Middle frontal gyrus (tissue), 1 donor: ENCODE data around the gene MACROD1.
A peak's percentile ranks its signal among the peaks of the same experiment; 100 is the strongest.

ENCODE experiments used
- DNase-seq: peaks from one replicate; pipeline ENCODE4 v3.0.0-alpha.2; 2015; ENCODE audit warnings: low spot score; ENCODE audit errors: extremely low spot score

The MACROD1 gene

DNA sequence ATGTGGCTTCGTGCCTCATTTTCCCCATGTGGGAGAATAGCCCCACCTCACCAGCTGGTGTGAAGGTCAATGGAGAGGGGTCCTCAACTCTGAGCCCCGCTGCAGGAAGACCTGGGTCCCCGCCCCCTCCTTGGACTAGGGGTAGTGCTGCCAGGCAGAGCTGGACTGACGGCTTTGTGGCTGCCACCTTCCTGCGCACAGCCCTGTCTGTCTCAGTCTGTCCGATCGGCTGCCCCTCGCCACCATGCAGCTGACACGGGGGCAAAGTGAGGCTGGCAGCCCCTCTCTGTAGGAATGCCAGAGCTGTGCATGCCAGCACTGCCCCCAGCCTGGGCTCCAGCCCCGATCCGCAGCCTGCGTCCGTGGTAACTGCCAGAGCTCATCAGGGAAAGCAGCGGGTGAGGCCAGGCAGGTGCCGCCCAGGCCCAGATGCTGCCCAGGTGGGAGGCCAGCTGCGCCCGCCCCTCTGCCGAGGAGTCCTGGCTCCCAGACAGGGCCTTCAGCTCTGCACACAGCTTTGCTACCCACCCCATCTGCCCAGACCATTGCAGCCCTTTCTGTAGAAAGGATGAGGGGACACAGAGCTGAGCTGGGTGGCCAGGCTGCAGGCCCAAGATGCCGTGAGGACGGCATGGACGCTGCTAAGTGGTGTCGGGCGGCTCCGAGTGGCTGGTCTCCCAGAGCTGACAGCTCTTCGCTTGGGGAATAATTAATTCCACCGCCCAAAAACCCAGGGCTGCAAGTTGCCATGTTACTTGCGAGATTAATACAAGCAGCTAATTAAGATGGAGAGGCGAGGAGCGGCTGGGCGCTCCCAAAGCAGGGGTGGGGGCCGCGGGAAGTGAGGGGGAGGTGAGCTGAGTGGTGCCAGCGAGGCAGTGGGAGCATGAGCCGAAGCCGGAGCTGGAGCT, 149.7 kb downstream of the MACROD1 start:
- DNase-seq = no peak

DNA sequence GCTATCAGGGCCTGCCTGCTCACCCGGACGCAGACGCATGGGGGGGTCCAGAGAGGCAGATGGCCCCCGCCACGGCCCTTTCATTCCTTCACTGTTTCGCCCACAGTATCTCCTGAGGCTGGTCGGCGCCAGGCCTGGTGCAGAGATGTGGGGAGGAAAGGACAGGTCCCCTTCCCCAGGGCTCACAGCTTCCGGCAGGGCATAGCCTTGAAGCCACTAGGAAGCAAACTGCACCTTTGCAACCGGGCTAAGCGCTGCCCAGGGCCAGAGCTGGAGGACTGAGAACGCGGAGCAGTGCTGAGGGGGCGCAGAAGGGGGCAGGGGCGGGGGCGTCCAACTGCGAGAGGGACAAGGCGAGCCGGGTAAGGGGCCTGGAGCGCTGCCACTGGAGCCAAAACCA, 150.4 kb downstream of the MACROD1 start:
- no peak for DNase-seq

DNA sequence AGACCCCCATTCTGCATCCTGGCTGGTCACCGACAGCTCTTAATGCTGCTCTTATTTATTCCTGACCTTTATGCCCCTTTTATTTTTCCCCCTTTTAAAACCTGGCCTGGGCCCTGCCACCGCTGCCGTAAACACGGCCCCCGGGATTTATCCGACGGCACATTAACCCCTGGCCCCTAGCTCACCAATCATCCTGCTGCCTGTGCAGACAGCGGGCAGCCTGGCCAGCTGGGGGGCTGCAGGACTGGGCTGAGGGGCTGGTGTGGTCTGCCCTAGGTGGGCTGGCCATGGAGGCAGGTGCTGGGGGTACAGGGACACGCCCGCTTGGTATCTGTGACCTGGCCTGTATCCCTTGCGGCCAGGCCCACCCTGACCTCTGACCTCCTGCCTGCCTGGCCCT, 151.6 kb downstream of the MACROD1 start:
- DNase-seq = no peak

DNA sequence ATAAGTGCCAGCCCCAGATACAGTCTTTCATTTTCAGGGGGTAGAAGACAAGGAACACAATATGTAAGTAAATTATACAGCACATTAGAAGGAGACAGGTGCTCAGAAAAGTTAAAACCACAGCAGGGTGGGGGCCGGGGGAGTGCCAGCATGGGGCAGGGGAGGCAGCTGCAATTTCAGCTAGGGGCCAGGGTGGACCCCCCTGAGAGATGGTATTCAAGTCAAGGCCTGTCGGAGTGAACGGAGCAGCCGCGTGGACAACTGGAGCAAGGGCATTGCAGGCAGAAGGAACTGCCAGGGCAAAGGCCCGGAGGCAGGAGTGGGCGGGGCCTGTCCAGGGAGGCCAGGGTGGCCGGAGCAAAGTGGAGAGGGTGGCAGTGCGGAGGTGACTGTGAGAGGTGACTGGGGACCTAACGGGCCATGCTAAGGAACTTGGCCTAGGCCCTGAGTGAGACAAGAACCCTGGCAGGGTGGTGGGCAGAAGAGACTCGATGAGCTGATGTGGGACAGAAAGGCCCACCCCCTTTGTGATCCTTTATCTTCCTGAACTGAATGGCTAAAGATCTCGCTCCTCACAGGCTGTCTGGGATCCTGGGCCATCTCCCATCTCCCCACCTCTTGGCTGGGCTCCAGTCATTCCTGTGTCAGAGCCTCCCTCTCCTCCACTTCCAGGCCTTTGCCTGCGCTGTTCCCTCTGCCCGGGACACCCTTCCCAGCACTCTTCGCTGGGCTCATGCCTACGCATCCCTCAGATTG, 152.6 kb downstream of the MACROD1 start:
- DNase-seq = no peak

DNA sequence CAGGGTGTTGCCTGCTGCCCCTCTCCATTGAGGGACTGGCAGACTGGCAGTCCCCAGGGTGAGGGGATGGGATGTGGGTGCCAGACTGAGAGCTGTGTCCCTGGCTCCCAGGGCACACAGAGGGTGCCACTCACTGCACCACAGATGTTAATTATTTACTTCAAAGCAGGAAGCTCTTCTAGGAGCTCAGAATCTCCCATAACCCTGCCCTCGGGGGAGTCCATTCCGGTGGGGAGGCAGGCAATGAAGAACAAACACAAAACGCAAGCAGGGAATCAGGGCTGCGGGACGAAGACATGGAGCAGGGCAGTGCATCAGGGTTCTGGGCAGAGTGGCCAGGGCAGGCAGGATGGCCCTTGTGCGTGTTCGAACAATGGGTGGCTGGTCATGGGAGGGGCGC, 154.5 kb downstream of the MACROD1 start:
- no peak for DNase-seq

DNA sequence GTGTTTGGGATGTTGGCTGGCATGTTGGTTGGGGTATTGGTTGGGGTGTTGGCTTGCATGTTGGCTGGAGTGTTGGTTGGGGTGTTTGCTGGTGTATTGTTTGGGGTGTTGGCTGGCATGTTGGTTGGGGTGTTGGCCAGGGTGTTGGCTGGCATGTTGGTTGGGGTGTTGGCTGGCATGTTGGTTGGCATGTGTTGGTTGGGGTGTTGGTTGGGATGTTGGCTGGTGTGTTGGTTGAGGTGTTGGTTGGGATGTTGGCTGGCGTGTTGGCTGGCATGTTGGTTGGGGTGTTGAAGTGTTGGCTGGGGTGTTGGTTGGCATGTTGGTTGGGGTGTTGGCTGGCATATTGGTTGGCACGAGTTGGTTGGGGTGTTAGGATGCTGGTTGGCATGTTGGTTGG, 155.1 kb downstream of the MACROD1 start:
- no peak for DNase-seq

DNA sequence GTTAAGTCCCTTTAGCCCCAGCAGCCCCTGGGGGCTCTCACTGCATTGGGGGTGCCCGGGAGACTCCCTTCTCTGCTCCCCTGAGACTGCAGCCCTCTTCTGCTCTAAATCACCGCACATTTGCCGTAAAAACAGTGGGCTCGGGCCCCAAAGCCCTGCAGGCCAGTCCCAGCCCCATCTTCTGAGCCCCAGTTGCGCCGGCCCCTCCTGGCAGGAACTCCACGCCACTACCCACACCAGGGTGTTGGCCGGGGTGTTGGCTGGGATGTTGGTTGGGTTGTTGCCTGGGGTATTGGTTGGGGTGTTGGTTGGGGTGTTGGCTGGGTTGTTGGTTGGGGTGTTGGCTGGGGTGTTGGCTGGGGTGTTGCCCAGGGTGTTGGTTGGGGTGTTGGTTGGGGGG, 156.2 kb downstream of the MACROD1 start:
- no peak for DNase-seq

DNA sequence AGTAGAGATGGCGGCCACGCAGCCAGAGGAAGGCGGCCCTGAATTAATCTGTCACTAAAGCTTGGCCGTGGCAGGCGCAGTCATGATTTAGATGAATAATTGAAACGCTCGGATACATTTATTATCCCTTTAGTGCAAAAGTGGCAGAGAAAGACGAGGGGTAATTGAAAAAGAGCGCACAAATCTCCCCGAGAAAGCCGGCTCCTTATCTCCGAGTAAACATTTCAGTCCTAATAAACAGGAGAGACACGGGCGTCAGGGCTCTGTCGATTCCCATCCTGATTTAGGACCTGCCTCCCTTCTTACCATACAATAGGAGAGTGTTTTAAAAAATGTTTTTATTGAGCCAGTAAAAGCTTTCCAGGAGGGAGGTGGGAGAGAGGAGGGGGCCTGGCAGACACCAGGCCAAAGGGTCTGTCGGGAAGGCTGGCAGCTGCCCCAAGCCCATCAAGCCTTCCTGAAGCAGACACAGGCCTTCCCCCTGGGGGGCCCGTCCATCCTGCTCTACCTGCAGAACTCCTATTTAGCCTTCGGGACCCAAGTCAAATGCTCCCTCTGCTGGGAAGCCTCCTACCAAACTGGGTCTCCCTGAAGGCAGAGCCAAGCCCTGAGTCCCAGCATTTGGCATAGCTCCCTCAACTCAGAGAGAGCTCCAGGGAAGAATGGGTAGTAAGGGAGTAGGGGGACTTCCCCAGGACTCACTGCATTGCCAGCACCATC, 156.8 kb downstream of the MACROD1 start:
- no peak for DNase-seq

DNA sequence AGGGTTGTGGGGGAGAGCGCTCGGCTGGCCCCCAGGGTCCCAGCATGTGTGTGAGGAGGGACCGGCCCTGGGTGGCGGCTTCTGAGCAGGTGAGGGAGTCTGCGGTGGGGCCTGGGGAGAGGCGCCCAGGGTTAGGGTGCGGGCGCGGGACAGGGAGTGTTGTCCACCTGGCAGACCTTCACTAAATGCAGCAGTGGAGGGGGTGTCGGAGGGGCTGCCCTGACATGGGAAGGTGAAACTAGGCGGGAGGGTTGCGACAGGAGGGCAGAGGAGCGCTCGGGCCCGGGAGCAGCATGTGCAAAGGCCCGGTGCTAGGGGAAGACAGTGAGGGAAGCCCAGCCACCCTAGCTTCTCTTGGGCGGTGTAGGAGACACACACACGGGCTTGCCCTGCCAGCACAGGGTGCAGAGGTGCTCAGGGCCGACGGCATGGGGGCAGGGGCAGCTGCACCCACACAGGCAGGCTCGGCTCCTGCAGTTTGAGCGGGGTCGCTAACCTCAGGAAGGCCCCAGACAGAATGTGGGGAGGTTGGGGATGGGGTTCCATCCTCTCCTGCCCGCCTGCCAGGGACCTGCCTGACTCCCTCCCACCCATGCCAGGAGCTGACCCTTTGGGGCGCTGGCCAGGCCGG, 157.5 kb downstream of the MACROD1 start:
- no peak for DNase-seq

DNA sequence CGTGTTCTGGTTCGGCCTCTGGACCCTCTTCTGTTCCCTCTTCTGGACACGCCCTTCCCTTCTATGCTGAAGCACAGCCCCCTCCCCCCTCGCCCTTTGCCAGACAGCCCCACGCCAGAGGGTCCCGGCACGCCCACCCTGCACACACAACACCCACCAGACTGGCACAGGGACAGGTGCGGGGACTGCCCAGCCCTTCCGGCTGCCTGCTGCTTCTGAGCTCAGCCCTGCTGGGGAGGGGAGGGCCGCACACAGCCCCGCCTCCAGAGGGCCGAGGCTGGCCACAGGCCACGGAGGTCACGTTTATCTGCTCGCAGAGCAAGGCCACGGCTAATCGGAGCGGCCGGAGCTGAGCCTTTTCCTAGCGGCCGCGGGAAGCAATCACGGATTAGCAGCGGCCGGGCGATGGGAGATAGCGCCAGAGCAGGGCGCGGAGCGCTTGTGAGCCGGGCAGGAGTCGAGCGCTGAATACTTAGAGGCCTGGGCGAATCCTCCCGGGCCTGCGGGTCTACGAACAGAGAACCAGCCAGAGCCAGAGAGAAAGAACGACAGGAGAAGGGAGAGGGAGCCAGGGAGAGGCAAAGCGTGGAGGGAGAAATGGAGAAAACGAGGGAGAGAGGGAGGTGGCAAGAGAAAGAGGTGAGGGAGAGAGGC, 158.2 kb downstream of the MACROD1 start:
- peak; percentile 29 for DNase-seq

DNA sequence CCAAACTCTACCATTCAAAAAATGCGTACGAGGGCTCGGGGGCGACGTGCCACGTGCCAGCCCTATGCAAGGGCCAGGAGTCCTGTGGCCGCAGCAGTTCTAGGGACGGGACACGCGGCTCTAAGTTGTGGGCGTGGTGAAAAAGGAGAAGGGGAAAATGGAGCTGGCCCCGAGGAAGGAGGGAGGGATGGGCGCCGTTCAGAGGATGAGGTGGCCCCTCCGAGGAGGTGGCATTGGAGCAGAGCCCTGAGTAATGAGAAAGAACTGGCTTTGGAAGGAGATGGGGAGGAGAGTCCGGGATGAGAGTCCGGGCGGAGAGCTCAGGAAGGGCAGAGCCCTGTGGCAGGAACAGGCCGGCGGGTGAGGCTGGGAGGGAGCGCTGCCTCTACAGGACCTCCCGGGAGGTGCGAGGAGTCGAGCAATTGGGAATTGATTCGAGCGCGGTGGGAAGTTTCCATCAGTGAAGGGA, 158.7 kb downstream of the MACROD1 start:
- no peak for DNase-seq

DNA sequence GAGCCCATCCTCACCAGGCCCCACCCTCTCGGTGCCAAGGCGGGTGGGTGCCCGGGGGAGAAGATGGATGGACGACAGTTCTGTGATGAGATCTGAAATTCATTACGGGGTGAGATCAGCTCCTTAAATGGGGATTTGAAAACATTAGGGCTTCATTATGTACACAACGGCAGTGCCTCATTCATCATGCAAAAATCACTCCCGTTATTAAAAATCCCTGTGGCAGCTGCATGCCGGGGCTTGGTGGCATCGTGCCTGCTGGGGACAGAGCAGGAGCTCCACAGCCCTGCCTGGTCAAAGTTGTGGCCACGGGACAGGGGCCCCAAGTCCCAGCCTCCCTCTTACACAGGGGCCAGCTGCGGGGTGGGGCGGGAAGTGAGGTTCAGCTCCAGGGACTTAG, 159.5 kb downstream of the MACROD1 start:
- no peak for DNase-seq

DNA sequence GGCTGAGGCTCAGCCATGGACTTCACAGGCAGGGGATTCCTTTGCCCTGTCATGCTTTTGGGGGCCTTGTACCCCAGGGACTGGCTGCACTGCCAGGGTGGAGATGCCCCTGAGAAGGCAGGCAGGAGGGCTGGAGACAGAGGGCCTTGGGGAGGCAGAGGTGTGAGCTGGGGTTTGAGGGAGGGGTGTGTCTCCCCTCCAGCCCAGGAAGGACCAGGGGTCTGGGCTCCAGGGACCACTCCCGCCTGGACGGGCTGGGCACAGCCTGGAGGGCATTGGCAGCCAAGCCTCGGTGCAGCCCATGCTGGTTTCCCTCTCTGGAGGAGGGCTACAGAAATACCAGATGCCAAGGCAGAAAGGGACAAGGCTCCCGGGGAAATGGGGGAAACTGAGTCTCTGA, 160.2 kb downstream of the MACROD1 start:
- no peak for DNase-seq

DNA sequence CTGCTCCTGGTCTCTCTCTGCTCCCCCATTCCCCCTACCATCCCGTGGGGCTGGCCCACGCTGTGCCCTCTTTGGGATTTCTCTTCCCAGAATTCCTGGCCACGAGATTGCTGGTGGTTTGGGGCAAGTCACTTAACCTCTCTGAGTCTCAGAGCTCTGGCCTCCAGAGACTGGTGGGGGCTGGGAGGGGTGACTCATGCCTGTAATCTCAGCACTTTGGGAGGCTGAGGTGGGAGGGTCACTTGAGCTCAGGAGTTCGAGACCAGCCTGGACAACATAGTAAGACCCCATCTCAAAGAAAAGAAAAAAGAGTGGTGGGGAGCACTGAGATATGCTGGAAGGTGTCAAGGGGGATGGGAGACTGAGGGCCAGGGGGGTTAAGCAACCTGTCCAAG, 161.3 kb downstream of the MACROD1 start:
- no peak for DNase-seq

DNA sequence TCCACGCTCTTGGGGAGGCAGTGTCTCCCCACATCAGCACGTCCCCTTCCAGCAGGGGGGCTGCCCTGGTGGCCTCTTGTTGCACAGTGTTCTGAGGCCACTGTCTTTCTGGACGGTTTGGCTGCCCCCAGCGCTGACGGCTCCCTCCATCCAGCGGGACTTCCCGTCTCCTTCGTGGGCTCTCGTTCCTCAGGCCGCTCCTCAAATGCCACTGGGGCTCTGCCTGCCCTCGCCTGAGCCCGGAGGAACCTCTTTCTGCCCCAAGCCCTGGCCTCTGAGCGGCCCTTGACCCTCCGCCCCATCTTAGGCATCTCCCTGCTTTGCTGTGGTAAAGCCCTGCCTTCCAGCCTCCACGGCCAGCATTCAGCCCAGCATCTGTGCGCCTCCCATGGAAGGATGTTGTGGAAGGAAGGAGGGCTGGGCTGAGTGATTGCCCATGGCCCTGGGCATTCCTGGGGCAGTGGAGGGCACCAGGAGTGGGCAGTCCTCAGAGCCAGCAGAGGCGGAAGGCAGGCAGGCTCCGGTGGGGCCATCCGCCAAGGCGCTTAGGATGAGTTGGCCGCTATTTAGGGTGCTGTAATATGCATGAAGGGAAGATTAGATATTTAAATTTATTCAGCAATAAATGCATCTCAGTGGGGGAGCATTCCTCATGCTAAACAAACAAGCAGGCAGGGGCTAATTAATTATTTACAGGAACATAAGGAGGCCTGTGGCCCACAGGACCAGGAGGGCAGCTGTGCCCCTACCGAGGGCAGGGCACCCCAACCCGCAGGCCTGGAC, 161.9 kb downstream of the MACROD1 start:
- no peak for DNase-seq

DNA sequence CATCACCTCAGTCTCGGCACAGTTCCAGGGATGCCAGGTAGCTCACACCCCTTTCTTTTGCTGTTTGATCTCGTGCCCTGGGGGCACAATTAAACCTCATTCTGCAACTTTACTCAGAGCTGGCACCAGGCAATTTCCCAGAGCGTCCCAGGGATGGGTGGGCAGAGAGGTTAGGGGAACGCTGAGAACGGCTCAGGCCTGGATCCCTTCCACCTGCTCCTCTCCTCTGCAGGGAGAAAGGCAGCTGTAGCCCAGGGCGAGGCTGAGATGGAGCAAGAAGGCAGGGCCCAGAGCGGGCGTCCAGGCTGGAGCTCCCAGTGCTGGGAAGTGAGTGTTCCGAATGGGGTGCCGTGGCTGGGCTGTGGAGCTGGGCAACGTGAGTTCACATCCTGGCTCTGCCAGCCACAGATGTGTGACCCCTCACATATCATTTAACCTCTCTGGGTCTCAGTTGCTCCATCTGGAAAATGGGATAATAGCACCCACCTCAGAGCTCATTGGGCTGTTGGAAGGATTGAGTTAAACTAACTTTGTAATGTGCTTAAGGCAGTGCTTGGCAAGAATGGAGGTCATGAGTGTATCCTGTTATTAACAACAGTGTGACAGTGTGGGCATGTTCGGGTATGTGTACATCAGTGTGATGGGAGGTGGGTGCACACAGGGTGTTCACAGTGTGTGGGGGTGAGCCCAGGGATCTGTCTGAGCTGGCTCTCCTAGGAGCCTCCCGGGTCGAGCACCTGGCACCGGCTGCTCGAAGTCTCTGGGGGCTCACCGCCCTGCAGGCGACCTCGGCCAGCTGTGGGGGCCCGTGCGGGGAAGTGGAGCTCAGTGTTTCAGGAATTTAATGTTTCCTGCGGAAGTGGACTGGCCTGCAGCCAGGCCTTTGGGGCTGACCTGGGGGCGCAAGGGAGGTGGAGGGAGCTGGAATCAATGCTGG, 164.2 kb downstream of the MACROD1 start:
- no peak for DNase-seq

DNA sequence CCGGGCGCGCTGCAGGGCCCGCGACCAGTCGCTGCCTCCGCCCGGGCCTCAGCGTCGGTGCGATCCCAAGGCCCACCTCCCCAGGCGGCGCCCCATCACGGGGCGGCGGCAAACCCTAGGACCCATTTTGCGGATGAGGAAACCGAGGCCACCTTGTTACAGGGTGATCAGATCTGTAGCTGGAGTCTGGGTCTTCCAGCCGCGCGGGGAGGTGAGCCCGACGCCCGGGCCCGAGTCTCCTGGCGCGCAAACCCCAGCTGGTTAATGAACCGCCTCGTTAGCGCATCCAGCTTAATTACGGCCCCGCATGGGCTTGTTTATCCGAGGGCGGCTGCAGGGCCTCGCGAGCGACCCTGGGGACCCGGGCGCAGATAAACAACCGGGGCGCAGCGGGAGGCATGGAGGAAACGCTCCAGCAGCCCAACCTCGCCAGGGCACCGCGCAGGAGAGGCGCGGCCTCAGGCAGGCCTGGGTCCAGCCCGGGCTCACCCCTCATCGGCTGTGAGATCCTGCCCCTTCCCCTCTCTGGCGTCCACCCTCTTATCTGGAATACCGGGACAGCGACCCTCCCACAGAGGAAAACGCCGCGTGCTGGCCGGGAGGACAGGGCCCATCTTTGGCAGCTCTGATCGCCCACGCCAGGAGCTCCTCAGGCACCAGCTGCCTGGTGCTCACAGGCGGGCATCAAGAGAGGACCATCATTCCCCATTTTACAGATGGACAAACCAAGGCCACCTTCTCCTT, 165.0 kb downstream of the MACROD1 start:
- no peak for DNase-seq

DNA sequence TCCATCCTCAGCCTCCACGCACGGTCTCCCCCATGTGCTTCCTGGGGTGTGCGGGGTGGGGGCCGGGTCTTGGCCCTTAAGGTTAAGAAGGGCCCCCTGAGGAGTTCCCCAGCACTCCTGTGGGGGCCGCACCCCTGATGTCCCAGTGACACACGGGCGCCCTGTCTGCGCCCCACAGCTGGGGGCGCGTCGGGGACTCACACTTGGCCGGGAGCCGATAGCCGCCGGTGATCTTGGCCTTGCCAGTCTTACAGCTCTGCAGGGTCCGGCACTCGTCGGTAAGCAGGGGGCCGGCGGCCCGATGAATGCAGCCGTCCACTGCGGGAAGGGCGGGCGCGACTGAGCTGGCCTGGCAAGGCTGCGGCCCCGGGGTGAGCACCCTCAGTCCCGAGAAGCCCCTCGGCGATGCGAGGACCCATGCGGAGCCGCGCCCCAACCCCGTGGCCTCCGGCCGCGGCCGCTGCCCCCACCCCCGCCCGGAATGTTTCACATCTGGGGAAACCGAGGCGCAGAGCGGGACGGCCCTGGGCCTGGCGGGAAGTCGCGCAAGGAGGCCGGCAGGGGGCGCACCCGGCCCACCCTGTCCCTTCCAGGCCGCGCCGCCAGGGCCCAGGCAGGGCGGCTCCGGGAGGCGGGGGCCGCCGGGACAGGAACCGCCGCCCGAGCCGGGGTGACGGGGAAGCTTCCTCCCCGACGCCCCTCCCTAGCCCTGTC, 165.7 kb downstream of the MACROD1 start:
- DNase-seq = peak; percentile 61
